Keratinocyte (primary cell): ENCODE data around the gene HIGD1C.

ENCODE experiments used
- CTCF ChIP-seq, 3 experiments: IDR thresholded peaks in 1 of 3; conservative IDR thresholded peaks in 1 of 3; optimal IDR thresholded peaks in 1 of 3; 2 replicates in 2 of 3; 3 replicates in 1 of 3; pipeline versions ENCODE3 to v1.5.1; 2011; ENCODE audit warnings: low read length in 3 of 3, mild to moderate bottlenecking in 3 of 3, moderate library complexity in 2 of 3, control low read depth in 1 of 3, inconsistent platforms in 1 of 3; ENCODE audit not compliant: insufficient read depth in 2 of 3; ENCODE audit errors: extremely low read depth in 1 of 3
- EZH2 ChIP-seq: IDR thresholded peaks from one replicate; pipeline ENCODE4 v1.6.1; 2012; ENCODE audit warnings: inconsistent platforms, mild to moderate bottlenecking, low read length, moderate library complexity

- no peak for TF ChIP-seq CTCF (optimal IDR thresholded peaks at IDR 0.05 in 1 of 3, IDR thresholded peaks at IDR 0.05 in 1 of 3, conservative IDR thresholded peaks at IDR 0.05 in 1 of 3; ENCODE audit: extremely low read depth in 1 of 3, insufficient read depth in 2 of 3, low read length in 3 of 3)
- TF ChIP-seq EZH2: no peak
These were observed 49.5 kb downstream of the HIGD1C start for GRCh38 chr12:51001799-51002198.
